Keratinocyte (primary cell): ENCODE data around the gene PRKAR2B. TPM values are rescaled to one million over a fixed set of nuclear protein-coding genes. Genes with fewer than 3 reads are reported as not detected.

Experiments
- DNase-seq: peaks from one replicate; pipeline ENCODE4 v3.0.0-alpha.2; 2011; ENCODE audit warnings: low read depth, missing footprints, low spot score
- FAIRE-seq: peaks from 2 replicates; lab custom pipeline; 2011; peaks lifted over from hg19 to GRCh38; lab: Jason Lieb, UNC
- H2AFZ ChIP-seq: 2 replicates; pipeline ENCODE4 v1.6.0; 2012; ENCODE audit warnings: low read length, control low read depth, inconsistent platforms; ENCODE audit not compliant: control insufficient read depth
- H3K27ac ChIP-seq: 2 replicates; pipeline ENCODE4 v1.5.1; 2011; ENCODE audit warnings: low read length; ENCODE audit not compliant: control insufficient read depth, insufficient read depth
- H3K27me3 ChIP-seq: 3 replicates; pipeline ENCODE4 v1.6.0; 2011; ENCODE audit warnings: low read length; ENCODE audit not compliant: control insufficient read depth, insufficient read depth; ENCODE audit errors: extremely low read depth
- H3K36me3 ChIP-seq, 2 experiments: 2 replicates in 1 of 2; 3 replicates in 1 of 2; pipeline ENCODE4 v1.5.1; 2011; ENCODE audit warnings: low read length in 2 of 2, mild to moderate bottlenecking in 1 of 2; ENCODE audit not compliant: control insufficient read depth in 2 of 2, insufficient read depth in 2 of 2; ENCODE audit errors: extremely low read depth in 1 of 2
- H3K4me1 ChIP-seq: 3 replicates; pipeline ENCODE4 v1.5.1; 2011; ENCODE audit warnings: low read length; ENCODE audit not compliant: control insufficient read depth, insufficient read depth; ENCODE audit errors: extremely low read depth
- H3K4me2 ChIP-seq: 3 replicates; pipeline ENCODE4 v1.6.0; 2011; ENCODE audit warnings: low read depth, low read length; ENCODE audit not compliant: control insufficient read depth, insufficient read depth; ENCODE audit errors: extremely low read depth
- H3K4me3 ChIP-seq, 3 experiments: fragments of 200-600 bp in 1 of 3; sonication (generic) in 1 of 3; 2 replicates in 2 of 3; 3 replicates in 1 of 3; pipeline ENCODE4 v1.5.1; 2011 to 2016; ENCODE audit warnings: low read length in 3 of 3, mild to moderate bottlenecking in 3 of 3, control low read depth in 2 of 3, inconsistent platforms in 1 of 3, low read depth in 1 of 3, mixed read lengths in 1 of 3, mixed run types in 1 of 3, moderate library complexity in 1 of 3; ENCODE audit not compliant: control insufficient read depth in 2 of 3, insufficient read depth in 2 of 3; ENCODE audit errors: extremely low read depth in 1 of 3
- H3K79me2 ChIP-seq: 2 replicates; pipeline ENCODE4 v1.6.0; 2012; ENCODE audit warnings: low read length; ENCODE audit not compliant: control insufficient read depth, insufficient read depth
- H3K9ac ChIP-seq: 3 replicates; pipeline ENCODE4 v1.6.0; 2011; ENCODE audit warnings: low read length; ENCODE audit not compliant: control insufficient read depth, insufficient read depth; ENCODE audit errors: extremely low read depth
- H3K9me1 ChIP-seq: 3 replicates; pipeline ENCODE4 v1.6.0; 2011; ENCODE audit warnings: low read length; ENCODE audit not compliant: control insufficient read depth, insufficient read depth; ENCODE audit errors: extremely low read depth
- H3K9me3 ChIP-seq: 2 replicates; pipeline ENCODE4 v1.5.1; 2012; ENCODE audit warnings: low read depth, low read length; ENCODE audit not compliant: control insufficient read depth
- H4K20me1 ChIP-seq: 3 replicates; pipeline ENCODE4 v1.6.0; 2011; ENCODE audit warnings: low read length; ENCODE audit not compliant: control insufficient read depth, insufficient read depth; ENCODE audit errors: extremely low read depth
- CTCF ChIP-seq, 3 experiments: IDR thresholded peaks in 1 of 3; conservative IDR thresholded peaks in 1 of 3; optimal IDR thresholded peaks in 1 of 3; 2 replicates in 2 of 3; 3 replicates in 1 of 3; pipeline versions ENCODE3 to v1.5.1; 2011; ENCODE audit warnings: low read length in 3 of 3, mild to moderate bottlenecking in 3 of 3, moderate library complexity in 2 of 3, control low read depth in 1 of 3, inconsistent platforms in 1 of 3; ENCODE audit not compliant: insufficient read depth in 2 of 3; ENCODE audit errors: extremely low read depth in 1 of 3
- EZH2 ChIP-seq: IDR thresholded peaks from one replicate; pipeline ENCODE4 v1.6.1; 2012; ENCODE audit warnings: inconsistent platforms, mild to moderate bottlenecking, low read length, moderate library complexity
- dilution Hi-C: fragments of 300-500 bp; cut with MboI; formaldehyde crosslinking; loops from one replicate; pipeline ENCODE4 v1.7.0; 2020; ENCODE audit warnings: low sequenced_read_pairs; ENCODE audit not compliant: extremely low pct_ligation_motif_present
- polyA plus RNA-seq, 5 experiments: library from polyadenylated mRNA; depleted of rRNA in 3 of 5; stranded (reverse) in 3 of 5; stranded (forward) in 1 of 5; unstranded in 1 of 5; fragments of >200 nt; gene quantifications; 1 replicate in 1 of 5; 2 replicates in 3 of 5; 3 replicates in 1 of 5; pipeline versions ENCODE4 v1.2.1 to v1.2.3, GENCODE V29; 2011 to 2012; ENCODE audit warnings: missing spikeins in 2 of 5, low read depth in 1 of 5, low replicate concordance in 1 of 5

PRKAR2B gene
- polyA plus RNA-seq, 1 donor (not counting 4 experiments of a cell fraction or from before 2014, with no cell fraction given) = 0.01 TPM

GRCh38 chr7:107012691-107013090 is 31.8 kb upstream of the PRKAR2B start:
- DNase-seq (no peak), FAIRE-seq (no peak)
- Histone ChIP-seq H3K9ac (no peak overlapping the region), H2AFZ (no peak overlapping the region), H4K20me1 (no peaks in the 10 kb centered on the region), H3K79me2 (no peaks in the 10 kb centered on the region), H3K36me3 (no peaks in the 10 kb centered on the region), H3K9me3 (no peaks in the 10 kb centered on the region), H3K4me3 (no peak overlapping the region), H3K27me3 (no peaks in the 10 kb centered on the region), H3K9me1 (no peaks in the 10 kb centered on the region), H3K4me1 (no peaks in the 10 kb centered on the region), H3K4me2 (no peak overlapping the region), H3K27ac (no peak overlapping the region)
- dilution Hi-C loops = no loop called here
- TF ChIP-seq EZH2 (no peak), CTCF (optimal IDR thresholded peaks at IDR 0.05 in 1 of 3, IDR thresholded peaks at IDR 0.05 in 1 of 3, conservative IDR thresholded peaks at IDR 0.05 in 1 of 3; ENCODE audit: extremely low read depth in 1 of 3, insufficient read depth in 2 of 3, low read length in 3 of 3) (no peak)

- Histone ChIP-seq H3K9ac (no peak overlapping the region), H3K79me2 (no peaks in the 10 kb centered on the region), H2AFZ (peak overlapping the region; percentile 6), H3K9me3 (no peaks in the 10 kb centered on the region), H3K9me1 (no peaks in the 10 kb centered on the region), H3K4me3 (no peak overlapping the region), H3K4me1 (no peaks in the 10 kb centered on the region), H3K27ac (no peak overlapping the region), H3K36me3 (no peaks in the 10 kb centered on the region), H3K27me3 (no peaks in the 10 kb centered on the region), H4K20me1 (no peaks in the 10 kb centered on the region), H3K4me2 (peak overlapping the region; percentile 10)
- dilution Hi-C loops = no loop called here
- FAIRE-seq (no peak), DNase-seq (no peak)
- TF ChIP-seq EZH2 (no peak), CTCF (optimal IDR thresholded peaks at IDR 0.05 in 1 of 3, IDR thresholded peaks at IDR 0.05 in 1 of 3, conservative IDR thresholded peaks at IDR 0.05 in 1 of 3; ENCODE audit: extremely low read depth in 1 of 3, insufficient read depth in 2 of 3, low read length in 3 of 3) (no peak)
Measured at GRCh38 chr7:107014387-107015023, 30.0 kb upstream of the PRKAR2B start.
